IPS-20b (cell line): Measurements from ENCODE around the gene NECAB3.

Experiments used
- H3K27ac ChIP-seq: one replicate; pipeline ENCODE4 v1.5.1; 2013; ENCODE audit warnings: low read length
- H3K27me3 ChIP-seq: 2 replicates; pipeline ENCODE4 v1.6.1; 2013; ENCODE audit warnings: mild to moderate bottlenecking, low read length, inconsistent platforms; ENCODE audit not compliant: insufficient read depth
- H3K36me3 ChIP-seq: 2 replicates; pipeline ENCODE4 v1.6.1; 2013; ENCODE audit warnings: low read depth, mild to moderate bottlenecking, inconsistent platforms, low read length, moderate library complexity; ENCODE audit not compliant: insufficient read depth
- H3K4me1 ChIP-seq: 2 replicates; pipeline ENCODE4 v1.6.1; 2013; ENCODE audit warnings: mild to moderate bottlenecking, control low read depth, inconsistent platforms, low read length, moderate library complexity; ENCODE audit not compliant: insufficient read depth
- H3K4me3 ChIP-seq: 2 replicates; pipeline ENCODE4 v1.5.1; 2013; ENCODE audit warnings: mild to moderate bottlenecking, low read length, inconsistent platforms
- H3K9ac ChIP-seq: 2 replicates; pipeline ENCODE4 v1.6.1; 2013; ENCODE audit warnings: low read depth, mild to moderate bottlenecking, inconsistent platforms, low read length, moderate library complexity
- H3K9me3 ChIP-seq: 2 replicates; pipeline ENCODE4 v1.6.1; 2013; ENCODE audit warnings: mild to moderate bottlenecking, low read depth, low read length, inconsistent platforms; ENCODE audit not compliant: insufficient read depth

The NECAB3 gene

DNA sequence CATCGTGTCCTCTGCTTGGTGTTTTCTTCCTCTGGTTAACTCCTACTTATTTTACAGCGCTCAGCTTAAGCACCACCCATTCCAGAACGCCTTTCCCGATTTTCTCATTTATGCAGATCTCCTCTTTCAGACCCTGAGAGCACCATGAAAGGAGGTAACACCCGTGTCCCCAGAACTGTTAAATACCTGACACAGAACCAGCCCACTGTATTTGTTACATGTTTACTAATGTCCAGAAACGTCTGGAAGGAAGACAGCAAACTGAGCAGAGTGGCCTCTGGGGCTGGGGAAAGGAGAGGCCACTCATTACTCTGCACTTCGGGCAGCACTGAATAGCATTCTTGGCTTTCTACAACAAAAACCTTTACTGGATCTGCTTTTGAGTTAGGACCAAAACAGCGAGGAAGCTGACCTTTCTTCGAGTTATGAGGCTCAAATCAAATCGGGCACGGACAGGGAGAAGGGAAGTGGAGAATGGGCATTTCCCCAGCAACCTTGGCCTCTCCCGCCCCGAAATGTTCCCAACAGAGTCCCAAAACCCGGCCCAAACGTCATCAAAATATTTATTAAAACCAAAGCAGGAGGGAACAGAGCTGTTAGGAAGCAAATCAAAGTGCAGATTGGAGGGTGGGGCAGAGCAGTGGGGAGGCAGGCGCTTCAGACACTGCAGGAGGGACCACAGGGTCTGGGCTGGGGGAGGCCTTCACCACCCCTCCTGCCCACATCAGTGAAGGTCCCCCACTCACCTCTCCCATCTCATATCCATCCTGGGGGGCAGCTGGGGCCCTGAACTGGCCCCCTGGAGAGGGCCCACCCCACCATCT, 1.1 kb upstream of the NECAB3 start:
- peaks cover 53% of the 10 kb centered on the region for H3K36me3 ChIP-seq
- H3K9me3 ChIP-seq = no peaks in the 10 kb centered on the region
- peak overlapping the region; percentile 84 for H3K4me3 ChIP-seq
- H3K27ac ChIP-seq = no peak overlapping the region
- no peaks in the 10 kb centered on the region for H3K27me3 ChIP-seq
- peak overlapping the region; percentile 80; the same call in 1 of the 2 replicates for H3K9ac ChIP-seq
- peaks cover 17% of the 10 kb centered on the region for H3K4me1 ChIP-seq

GRCh38 chr20:33673410-33674293, 576 bp downstream of the NECAB3 start:
- no peaks in the 10 kb centered on the region for H3K9me3 ChIP-seq
- no peaks in the 10 kb centered on the region for H3K27me3 ChIP-seq
- peak overlapping the region; percentile 84 for H3K4me3 ChIP-seq
- H3K4me1 ChIP-seq = peaks cover 17% of the 10 kb centered on the region
- peak overlapping the region; percentile 28 for H3K27ac ChIP-seq
- peaks cover 42% of the 10 kb centered on the region for H3K36me3 ChIP-seq
- H3K9ac ChIP-seq = peak overlapping the region; percentile 73

DNA sequence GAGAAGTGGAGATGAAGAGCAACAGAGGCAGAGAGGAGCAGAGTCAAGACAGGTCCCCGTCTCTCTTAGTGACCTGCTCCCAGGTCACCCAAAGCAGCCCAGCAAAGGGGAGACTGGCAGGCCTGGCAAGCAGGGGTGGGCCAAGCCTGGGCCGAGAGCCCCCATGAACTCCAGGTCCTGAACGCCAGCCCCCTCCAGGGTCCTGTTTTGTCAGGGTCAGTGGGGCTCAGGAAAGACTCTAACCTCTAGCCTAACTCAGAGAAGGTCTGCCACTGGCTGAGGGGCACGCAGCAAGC, 1.2 kb downstream of the NECAB3 start:
- no peak overlapping the region for H3K27ac ChIP-seq
- H3K9me3 ChIP-seq = no peaks in the 10 kb centered on the region
- H3K4me3 ChIP-seq = peak overlapping the region; percentile 84
- H3K4me1 ChIP-seq = peaks cover 17% of the 10 kb centered on the region
- no peaks in the 10 kb centered on the region; the same call in 1 of the 2 replicates for H3K27me3 ChIP-seq
- H3K9ac ChIP-seq = peak overlapping the region; percentile 73; the same call in 1 of the 2 replicates
- peaks cover 38% of the 10 kb centered on the region for H3K36me3 ChIP-seq

DNA sequence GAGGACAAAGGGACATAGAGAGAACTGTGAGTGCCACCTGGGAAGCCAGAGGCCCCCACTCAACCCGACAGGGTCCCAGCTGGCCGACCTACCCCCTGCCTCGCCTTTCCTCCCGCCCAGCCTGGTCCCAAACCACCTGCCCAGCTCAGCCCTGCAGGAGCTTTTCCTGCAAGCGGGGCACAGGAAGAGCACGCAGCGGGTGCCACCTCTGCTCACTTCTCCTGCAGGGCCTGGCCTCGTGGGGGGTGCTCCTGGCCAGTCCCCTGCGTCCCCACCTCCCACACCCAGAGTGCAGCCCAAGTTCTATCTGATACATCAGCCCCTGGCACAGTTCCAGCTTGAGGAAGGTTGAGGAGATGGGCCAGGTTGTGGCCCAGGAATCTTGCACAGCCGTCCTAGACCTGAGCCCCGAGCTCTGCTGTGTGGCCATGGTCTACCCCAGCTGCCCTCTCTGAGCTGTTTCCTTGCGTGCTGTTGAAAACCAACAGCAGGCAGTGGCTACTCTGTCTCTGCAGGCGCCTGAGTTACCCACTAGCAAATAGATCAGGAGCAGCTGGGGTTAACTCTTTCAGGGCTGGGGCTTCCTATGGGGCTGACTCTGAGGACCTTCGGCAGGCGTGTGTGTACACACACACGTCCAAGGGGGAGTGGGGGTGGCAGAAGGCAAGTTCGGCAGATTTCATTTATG, 1.7 kb downstream of the NECAB3 start:
- Histone ChIP-seq H3K4me1 (peaks cover 17% of the 10 kb centered on the region), H3K4me3 (peak overlapping the region; percentile 84), H3K9ac (no peak overlapping the region; the same call in 1 of the 2 replicates), H3K36me3 (peaks cover 33% of the 10 kb centered on the region), H3K27ac (no peak overlapping the region), H3K9me3 (no peaks in the 10 kb centered on the region), H3K27me3 (peaks cover 4% of the 10 kb centered on the region)

- Histone ChIP-seq H3K36me3 (peaks cover 25% of the 10 kb centered on the region), H3K9ac (no peak overlapping the region)
These were observed 2.5 kb downstream of the NECAB3 start for GRCh38 chr20:33671573-33672288.

DNA sequence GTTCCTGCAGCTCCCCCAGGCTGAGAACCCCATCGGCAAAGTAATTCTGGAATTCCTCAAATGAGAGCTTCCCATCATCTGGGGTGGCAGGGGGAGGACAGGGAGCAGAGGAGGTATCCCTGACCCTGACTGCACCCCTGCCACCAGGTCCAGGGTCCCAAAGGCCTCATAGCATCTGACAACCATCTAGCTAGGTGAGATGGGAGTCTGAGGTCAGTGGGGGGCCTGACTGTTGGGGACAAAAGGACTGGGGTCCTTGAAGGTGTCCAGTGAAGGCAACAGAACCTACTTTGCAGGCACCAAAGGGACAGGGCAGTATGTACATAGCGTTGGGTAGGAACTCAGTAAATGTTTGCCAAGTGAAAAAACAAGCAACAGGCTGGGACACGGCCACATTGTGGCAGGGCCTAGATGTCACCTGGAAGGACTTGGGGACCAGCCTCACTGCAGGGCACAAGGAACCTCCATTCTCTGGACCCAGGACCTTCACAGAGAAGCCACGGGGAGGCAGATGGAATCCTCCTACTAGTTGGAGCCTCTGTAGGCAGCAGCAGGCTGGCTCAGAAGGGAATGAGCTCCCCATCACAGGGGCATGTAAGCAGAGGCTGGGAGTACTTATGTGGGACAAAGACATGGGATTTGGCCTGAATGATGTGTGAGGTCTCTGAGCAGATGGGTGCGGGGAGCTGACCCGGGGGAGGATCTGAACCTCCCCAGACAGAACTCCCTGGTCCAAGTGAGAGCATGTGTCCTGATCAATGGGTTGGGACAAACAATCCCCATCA, 3.3 kb downstream of the NECAB3 start:
- Histone ChIP-seq H3K4me1 (peaks cover 22% of the 10 kb centered on the region), H3K4me3 (no peak overlapping the region), H3K9ac (no peak overlapping the region), H3K27me3 (peaks cover 8% of the 10 kb centered on the region), H3K36me3 (peaks cover 19% of the 10 kb centered on the region), H3K27ac (no peak overlapping the region), H3K9me3 (no peaks in the 10 kb centered on the region)

More at GRCh38 chr20:33671573-33672288, 2.5 kb downstream of the NECAB3 start:
- Histone ChIP-seq H3K27ac (no peak overlapping the region), H3K27me3 (peaks cover 8% of the 10 kb centered on the region), H3K4me1 (peaks cover 17% of the 10 kb centered on the region), H3K9me3 (no peaks in the 10 kb centered on the region), H3K4me3 (no peak overlapping the region)

DNA sequence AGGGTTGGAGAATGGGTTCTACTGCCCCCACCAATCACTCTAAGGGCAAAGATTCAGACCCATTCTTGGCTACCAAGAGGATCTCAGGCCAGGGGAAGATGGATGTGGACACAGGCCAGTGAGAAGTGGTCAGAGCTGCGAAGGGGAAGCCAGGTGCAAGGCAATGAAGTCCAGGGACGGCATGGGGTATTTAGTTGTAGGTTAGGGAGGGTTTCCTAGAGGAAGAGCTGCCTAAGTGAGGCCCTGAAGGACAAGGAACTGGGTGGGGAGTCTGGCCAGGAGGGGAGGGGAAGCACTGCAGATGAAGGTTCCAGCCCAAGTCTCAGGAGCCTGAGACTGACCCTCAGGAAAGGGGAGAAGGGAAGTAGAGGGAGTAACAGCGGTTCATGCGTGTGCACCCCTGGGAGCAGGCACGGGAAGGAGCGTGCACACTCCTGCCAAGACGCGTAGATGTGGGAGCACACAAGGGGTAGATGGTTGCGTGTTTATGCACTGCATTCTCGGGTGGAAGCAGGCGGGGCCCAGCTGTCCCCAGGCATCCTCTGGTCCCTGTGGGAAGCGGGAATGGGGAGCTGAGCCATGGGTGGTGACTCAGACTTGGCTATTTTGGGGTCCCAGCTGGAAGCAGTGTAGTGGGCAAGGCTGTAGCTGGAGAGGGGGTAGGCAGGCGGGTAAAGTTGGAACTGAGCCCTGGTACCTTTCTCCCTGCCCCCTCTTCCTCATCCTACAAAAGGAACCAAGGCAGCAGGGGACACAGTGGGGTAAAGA, 4.2 kb downstream of the NECAB3 start:
- Histone ChIP-seq H3K9ac (no peak overlapping the region), H3K27me3 (peaks cover 8% of the 10 kb centered on the region), H3K27ac (no peak overlapping the region), H3K36me3 (peaks cover 19% of the 10 kb centered on the region), H3K4me1 (peaks cover 17% of the 10 kb centered on the region), H3K9me3 (no peaks in the 10 kb centered on the region), H3K4me3 (no peak overlapping the region)

DNA sequence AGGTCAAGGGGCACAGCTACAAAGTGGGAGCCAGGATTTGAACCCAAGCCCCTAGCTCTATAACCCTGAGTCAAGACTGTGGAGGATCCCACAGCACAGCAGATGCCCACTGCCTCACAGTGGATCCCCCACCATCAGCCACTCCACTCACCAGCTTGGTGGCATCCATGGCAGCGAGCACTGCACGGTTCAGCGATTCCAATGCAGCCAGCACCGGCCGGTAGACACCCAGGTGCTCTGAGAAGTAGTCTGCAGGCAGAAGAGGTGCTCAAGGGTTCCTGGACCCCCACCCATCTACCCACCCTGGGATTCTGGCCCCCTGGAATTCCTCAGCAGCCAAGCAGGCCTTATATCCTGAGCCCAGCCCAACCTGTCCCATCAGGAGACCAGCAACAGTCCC, 5.0 kb downstream of the NECAB3 start:
- Histone ChIP-seq H3K27ac (no peak overlapping the region), H3K9me3 (no peaks in the 10 kb centered on the region), H3K27me3 (peaks cover 17% of the 10 kb centered on the region), H3K4me3 (no peak overlapping the region), H3K4me1 (peaks cover 17% of the 10 kb centered on the region; the same call in 1 of the 2 replicates), H3K36me3 (peaks cover 19% of the 10 kb centered on the region), H3K9ac (no peak overlapping the region)

DNA sequence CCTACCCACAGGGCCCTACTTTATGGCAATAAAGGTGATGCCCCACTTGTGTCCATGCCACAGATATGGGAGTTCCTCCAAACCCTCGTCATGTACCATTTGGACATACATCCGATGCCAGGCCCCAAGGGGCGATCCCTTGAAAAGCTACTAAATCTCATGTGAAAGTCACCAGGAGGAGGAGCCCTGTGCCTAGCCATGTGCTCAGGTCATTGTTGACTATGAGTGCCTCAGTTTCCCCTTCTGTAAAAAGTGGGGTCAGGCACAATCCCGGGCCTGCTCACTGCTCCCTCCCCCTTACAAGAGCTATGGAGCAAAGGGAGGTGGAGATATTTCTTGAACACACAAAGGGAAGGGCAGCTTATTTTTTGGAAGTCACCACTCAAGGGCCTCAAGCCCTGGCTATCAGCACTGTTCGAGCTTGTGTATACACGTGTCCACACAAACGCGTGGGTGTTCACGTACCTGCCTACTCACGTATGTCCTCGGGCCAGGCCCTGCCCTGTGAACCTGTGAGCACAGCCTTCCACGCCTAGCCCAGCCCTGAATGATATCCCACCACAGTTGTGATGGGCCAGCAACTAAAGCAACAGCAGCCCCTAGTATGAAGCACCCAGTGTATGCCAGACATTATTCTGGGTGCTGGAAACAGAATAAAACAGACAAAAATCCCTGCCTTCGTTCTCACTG, 5.6 kb downstream of the NECAB3 start:
- Histone ChIP-seq H3K36me3 (peaks cover 19% of the 10 kb centered on the region), H3K27ac (no peak overlapping the region), H3K4me3 (no peak overlapping the region), H3K9me3 (no peaks in the 10 kb centered on the region), H3K9ac (no peak overlapping the region), H3K27me3 (peaks cover 19% of the 10 kb centered on the region), H3K4me1 (peaks cover 19% of the 10 kb centered on the region; the same call in 1 of the 2 replicates)
